H9 (cell line): Measurements from ENCODE around the gene DENND5A. TPM values are rescaled to one million over a fixed set of nuclear protein-coding genes. Genes with fewer than 3 reads are reported as not detected.

Source experiments
- DNase-seq: peaks from one replicate; pipeline ENCODE4 v3.0.0-alpha.2; 2017
- H2AFZ ChIP-seq: one replicate; pipeline ENCODE4 v1.6.1; 2013; ENCODE audit warnings: mild to moderate bottlenecking, low read length, control low read depth, moderate library complexity
- H2AK5ac ChIP-seq: 2 replicates; pipeline ENCODE4 v1.6.1; 2013; ENCODE audit warnings: low read length, control low read depth, mixed read lengths; ENCODE audit not compliant: insufficient read length
- H2BK120ac ChIP-seq: one replicate; pipeline ENCODE4 v1.6.1; 2013; ENCODE audit warnings: low read depth, mild to moderate bottlenecking, low read length, control low read depth, inconsistent platforms; ENCODE audit not compliant: poor library complexity, severe bottlenecking
- H2BK12ac ChIP-seq: 2 replicates; pipeline ENCODE4 v1.6.1; 2013; ENCODE audit warnings: low read length, control low read depth, mixed read lengths, low read depth; ENCODE audit not compliant: insufficient read length
- H2BK15ac ChIP-seq: 2 replicates; pipeline ENCODE4 v1.6.1; 2013; ENCODE audit warnings: low read depth, low read length, control low read depth
- H2BK20ac ChIP-seq: one replicate; pipeline ENCODE4 v1.6.1; 2013; ENCODE audit warnings: low read depth, mild to moderate bottlenecking, low read length, control low read depth, inconsistent platforms; ENCODE audit not compliant: poor library complexity, severe bottlenecking
- H2BK5ac ChIP-seq: 2 replicates; pipeline ENCODE4 v1.6.1; 2013; ENCODE audit warnings: low read length, control low read depth, mixed read lengths; ENCODE audit not compliant: insufficient read length
- H3K14ac ChIP-seq: 2 replicates; pipeline ENCODE4 v1.6.1; 2013; ENCODE audit warnings: low read length, control low read depth; ENCODE audit not compliant: insufficient read depth
- H3K18ac ChIP-seq: 2 replicates; pipeline ENCODE4 v1.6.1; 2013; ENCODE audit warnings: low read depth, mild to moderate bottlenecking, mixed read lengths, low read length, control low read depth; ENCODE audit not compliant: insufficient read length
- H3K23ac ChIP-seq: 2 replicates; pipeline ENCODE4 v1.6.1; 2013; ENCODE audit warnings: low read length, control low read depth, mixed read lengths, low read depth; ENCODE audit not compliant: insufficient read length
- H3K23me2 ChIP-seq: 2 replicates; pipeline ENCODE4 v1.6.1; 2013; ENCODE audit warnings: low read depth, mild to moderate bottlenecking, mixed read lengths, low read length, control low read depth; ENCODE audit not compliant: insufficient read length, poor library complexity, severe bottlenecking
- H3K27ac ChIP-seq: 2 replicates; pipeline ENCODE4 v1.5.1; 2013; ENCODE audit warnings: low read length, control low read depth, mixed read lengths, low read depth; ENCODE audit not compliant: insufficient read length
- H3K27me3 ChIP-seq: 2 replicates; pipeline ENCODE4 v1.6.1; 2013; ENCODE audit warnings: low read length, control low read depth, inconsistent platforms; ENCODE audit not compliant: insufficient read depth
- H3K4ac ChIP-seq: 2 replicates; pipeline ENCODE4 v1.6.1; 2013; ENCODE audit warnings: low read depth, mild to moderate bottlenecking, control low read depth, inconsistent platforms, low read length, moderate library complexity
- H3K4me1 ChIP-seq: 2 replicates; pipeline ENCODE4 v1.6.1; 2013; ENCODE audit warnings: low read length, control low read depth, inconsistent platforms; ENCODE audit not compliant: insufficient read depth
- H3K4me2 ChIP-seq: 2 replicates; pipeline ENCODE4 v1.6.1; 2013; ENCODE audit warnings: low read length, control low read depth, mixed read lengths; ENCODE audit not compliant: insufficient read length, insufficient read depth
- H3K56ac ChIP-seq: 2 replicates; pipeline ENCODE4 v1.6.1; 2013; ENCODE audit warnings: low read depth, mild to moderate bottlenecking, mixed read lengths, low read length, control low read depth; ENCODE audit not compliant: insufficient read length
- H3K79me1 ChIP-seq: 2 replicates; pipeline ENCODE4 v1.6.1; 2013; ENCODE audit warnings: low read depth, mild to moderate bottlenecking, moderate library complexity, low read length, control low read depth, inconsistent platforms; ENCODE audit not compliant: insufficient read depth, poor library complexity, severe bottlenecking
- H3K79me2 ChIP-seq: 2 replicates; pipeline ENCODE4 v1.6.1; 2013; ENCODE audit warnings: low read length, control low read depth, inconsistent platforms; ENCODE audit not compliant: insufficient read depth
- H3K9ac ChIP-seq: 2 replicates; pipeline ENCODE4 v1.6.1; 2013; ENCODE audit warnings: low read length, control low read depth, mixed read lengths; ENCODE audit not compliant: insufficient read length; ENCODE audit errors: extremely low read depth
- H3K9me3 ChIP-seq: one replicate; pipeline ENCODE4 v1.6.1; 2013; ENCODE audit warnings: low read depth, low read length, inconsistent platforms; ENCODE audit not compliant: control insufficient read depth
- H3T11ph ChIP-seq: one replicate; pipeline ENCODE4 v1.6.1; 2013; ENCODE audit warnings: mild to moderate bottlenecking, low read length, control low read depth, inconsistent platforms
- H4K20me1 ChIP-seq: one replicate; pipeline ENCODE4 v1.6.1; 2013; ENCODE audit not compliant: control insufficient read depth, insufficient read length, insufficient read depth
- H4K5ac ChIP-seq: 2 replicates; pipeline ENCODE4 v1.6.1; 2013; ENCODE audit warnings: low read depth, mild to moderate bottlenecking, mixed read lengths, low read length, control low read depth; ENCODE audit not compliant: insufficient read length
- H4K8ac ChIP-seq: replicated peaks from 2 replicates; pipeline ENCODE4 v1.6.1; 2013; ENCODE audit warnings: low read length, control low read depth, mixed read lengths, low read depth; ENCODE audit not compliant: insufficient read length
- H4K91ac ChIP-seq: 2 replicates; pipeline ENCODE4 v1.6.1; 2013; ENCODE audit warnings: low read depth, mild to moderate bottlenecking, moderate library complexity, mixed read lengths, low read length, control low read depth; ENCODE audit not compliant: insufficient read length
- H3K27ac Mint-ChIP-seq, 3 experiments: 2 replicates in 2 of 3; 3 replicates in 1 of 3; pipeline ENCODE4 v1.8.0; 2020 to 2021; ENCODE audit warnings: mixed read lengths in 3 of 3, mild to moderate bottlenecking in 1 of 3, moderate library complexity in 1 of 3
- H3K27me3 Mint-ChIP-seq: 2 replicates; pipeline ENCODE4 v1.8.0; 2021; ENCODE audit warnings: low read depth, mild to moderate bottlenecking, moderate library complexity, mixed read lengths
- H3K36me3 Mint-ChIP-seq, 3 experiments: 2 replicates in 2 of 3; 3 replicates in 1 of 3; pipeline ENCODE4 v1.8.0; 2020 to 2021; ENCODE audit warnings: low read depth in 3 of 3, mixed read lengths in 3 of 3; ENCODE audit not compliant: insufficient read depth in 1 of 3
- H3K4me1 Mint-ChIP-seq, 2 experiments: 2 replicates each; pipeline ENCODE4 v1.8.0; 2020; ENCODE audit warnings: mixed read lengths in 2 of 2
- H3K4me3 Mint-ChIP-seq, 2 experiments: 2 replicates in 1 of 2; 3 replicates in 1 of 2; pipeline ENCODE4 v1.8.0; 2020 to 2021; ENCODE audit warnings: mild to moderate bottlenecking in 2 of 2, mixed read lengths in 2 of 2, moderate library complexity in 1 of 2
- H3K9me3 Mint-ChIP-seq, 2 experiments: 2 replicates in 1 of 2; 3 replicates in 1 of 2; pipeline ENCODE4 v1.8.0; 2020; ENCODE audit warnings: mild to moderate bottlenecking in 2 of 2, mixed read lengths in 2 of 2, moderate library complexity in 1 of 2
- WGBS: extraction: QIAGEN DNeasy Blood & Tissue Kit; methylation state at CpG from one replicate; pipeline ENCODE4 v1.1.7; 2013; ENCODE audit warnings: missing lambda C conversion rate, low lambda C conversion rate, mixed read lengths; ENCODE audit not compliant: insufficient read length; ENCODE audit errors: extremely low coverage; 5-methylcytosine and 5-hydroxymethylcytosine counted together
- total RNA-seq: library from RNA; stranded (reverse); gene quantifications from 2 replicates; pipeline ENCODE4 v1.2.1, GENCODE V29; 2021
- TF ChIP-seq, protein P1 (sequence below): fragments of 200-600 bp; sonication (generic); conservative IDR thresholded peaks from 3 replicates; pipeline ENCODE4 v1.8.0; 2021; ENCODE audit warnings: antibody characterized with exemption, mild to moderate bottlenecking

Gene DENND5A
- total RNA-seq, 1 experiment from 2014 or later: 59.6 TPM

DNA sequence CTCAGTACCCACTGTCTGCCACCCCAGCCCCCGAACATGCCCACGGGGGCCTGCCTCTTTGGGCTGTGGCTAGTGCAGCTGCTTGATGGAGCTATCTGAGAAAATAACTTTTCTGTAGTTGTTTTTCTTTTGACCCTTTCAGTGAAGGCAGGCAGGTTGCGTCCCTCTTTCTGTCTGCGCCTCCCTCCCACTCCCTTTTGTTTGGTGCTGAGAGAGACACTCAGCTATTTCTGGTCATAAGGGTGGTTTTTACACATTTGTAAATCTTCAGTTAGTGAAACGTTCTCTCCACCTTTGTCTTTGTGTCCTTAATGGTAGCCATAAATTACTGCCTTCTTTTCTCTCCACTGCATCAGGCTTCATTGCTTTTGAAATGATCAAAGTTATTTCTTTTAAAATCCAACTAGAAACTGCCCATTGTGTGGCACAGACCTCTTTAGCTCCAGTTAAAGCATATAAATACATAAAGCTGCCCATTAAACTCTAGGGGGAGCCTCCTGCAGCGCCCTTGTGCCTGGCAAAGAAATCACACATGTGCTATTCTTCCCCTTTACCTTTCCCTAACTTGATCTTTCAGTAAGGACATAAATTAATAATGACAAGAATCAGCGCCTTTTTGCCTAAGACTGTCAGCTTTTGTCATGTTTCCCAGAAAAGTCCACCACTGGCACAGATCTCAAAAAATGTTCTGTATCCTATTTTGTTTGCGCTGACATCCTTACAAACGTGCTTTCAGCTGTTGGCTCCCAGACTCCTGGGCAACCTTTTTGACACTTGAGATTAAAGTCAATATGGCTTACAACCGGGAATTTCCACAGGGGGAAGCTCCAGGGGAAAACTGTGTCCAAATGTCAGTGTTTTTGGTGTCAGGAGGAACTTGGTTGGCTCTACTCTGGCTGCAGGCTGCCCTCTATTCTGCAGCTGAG is 172.0 kb downstream of the DENND5A start:
- no peaks in the 10 kb centered on the region for H3K79me1 ChIP-seq
- peaks cover 13 to 16% of the 10 kb centered on the region in 2 experiments for H3K4me1 Mint-ChIP-seq

More for the DNA sequence above, 172.0 kb downstream of the DENND5A start:
- Mint-ChIP-seq H3K36me3 (peaks cover 0 to 2% (median 0%) of the 10 kb centered on the region in 3 experiments; a peak in 2 of 7 replicates), H3K27me3 (peaks cover 51% of the 10 kb centered on the region), H3K9me3 (no peaks in the 10 kb centered on the region; a peak in 1 of 5 replicates), H3K4me3 (peak overlapping the region; percentile 61 to 77; a peak in 1 of 5 replicates), H3K27ac (no peak overlapping the region)
- Histone ChIP-seq H3K9ac (no peak overlapping the region), H3K9me3 (no peaks in the 10 kb centered on the region), H2BK20ac (no peak overlapping the region), H3K4ac (no peak overlapping the region), H3K4me2 (no peak overlapping the region), H4K20me1 (no peaks in the 10 kb centered on the region), H2BK15ac (no peak overlapping the region), H3K27me3 (peaks cover 10% of the 10 kb centered on the region; the same call in 1 of the 2 replicates), H3K4me1 (peaks cover 2% of the 10 kb centered on the region; the same call in 1 of the 2 replicates), H3K23ac (no peak overlapping the region), H3K18ac (no peak overlapping the region), H3K23me2 (peaks cover 8% of the 10 kb centered on the region), H3K14ac (no peak overlapping the region), H4K8ac (no peak overlapping the region), H2AK5ac (no peak overlapping the region), H2BK5ac (no peak overlapping the region), H4K5ac (no peak overlapping the region), H2BK12ac (no peak overlapping the region), H3K27ac (no peak overlapping the region), H3T11ph (no peak overlapping the region), H2AFZ (no peak overlapping the region), H3K56ac (no peak overlapping the region), H4K91ac (no peak overlapping the region), H3K79me2 (no peaks in the 10 kb centered on the region), H2BK120ac (no peak overlapping the region)
- no CpG with 5 or more reads among the region's 10 CpGs for WGBS
- TF ChIP-seq, protein P1, sequence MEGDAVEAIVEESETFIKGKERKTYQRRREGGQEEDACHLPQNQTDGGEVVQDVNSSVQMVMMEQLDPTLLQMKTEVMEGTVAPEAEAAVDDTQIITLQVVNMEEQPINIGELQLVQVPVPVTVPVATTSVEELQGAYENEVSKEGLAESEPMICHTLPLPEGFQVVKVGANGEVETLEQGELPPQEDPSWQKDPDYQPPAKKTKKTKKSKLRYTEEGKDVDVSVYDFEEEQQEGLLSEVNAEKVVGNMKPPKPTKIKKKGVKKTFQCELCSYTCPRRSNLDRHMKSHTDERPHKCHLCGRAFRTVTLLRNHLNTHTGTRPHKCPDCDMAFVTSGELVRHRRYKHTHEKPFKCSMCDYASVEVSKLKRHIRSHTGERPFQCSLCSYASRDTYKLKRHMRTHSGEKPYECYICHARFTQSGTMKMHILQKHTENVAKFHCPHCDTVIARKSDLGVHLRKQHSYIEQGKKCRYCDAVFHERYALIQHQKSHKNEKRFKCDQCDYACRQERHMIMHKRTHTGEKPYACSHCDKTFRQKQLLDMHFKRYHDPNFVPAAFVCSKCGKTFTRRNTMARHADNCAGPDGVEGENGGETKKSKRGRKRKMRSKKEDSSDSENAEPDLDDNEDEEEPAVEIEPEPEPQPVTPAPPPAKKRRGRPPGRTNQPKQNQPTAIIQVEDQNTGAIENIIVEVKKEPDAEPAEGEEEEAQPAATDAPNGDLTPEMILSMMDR: peak; percentile 18; the same call in 1 of the 3 replicates
- no peak for DNase-seq
